ENCODE results near the gene UBAC2. TPM values are rescaled to one million over a fixed set of nuclear protein-coding genes. Genes with fewer than 3 reads are reported as not detected.

The UBAC2 gene
- total and polyA plus RNA-seq, 4 donors, result 49.9 to 77.1 (median 53.7) TPM

DNA sequence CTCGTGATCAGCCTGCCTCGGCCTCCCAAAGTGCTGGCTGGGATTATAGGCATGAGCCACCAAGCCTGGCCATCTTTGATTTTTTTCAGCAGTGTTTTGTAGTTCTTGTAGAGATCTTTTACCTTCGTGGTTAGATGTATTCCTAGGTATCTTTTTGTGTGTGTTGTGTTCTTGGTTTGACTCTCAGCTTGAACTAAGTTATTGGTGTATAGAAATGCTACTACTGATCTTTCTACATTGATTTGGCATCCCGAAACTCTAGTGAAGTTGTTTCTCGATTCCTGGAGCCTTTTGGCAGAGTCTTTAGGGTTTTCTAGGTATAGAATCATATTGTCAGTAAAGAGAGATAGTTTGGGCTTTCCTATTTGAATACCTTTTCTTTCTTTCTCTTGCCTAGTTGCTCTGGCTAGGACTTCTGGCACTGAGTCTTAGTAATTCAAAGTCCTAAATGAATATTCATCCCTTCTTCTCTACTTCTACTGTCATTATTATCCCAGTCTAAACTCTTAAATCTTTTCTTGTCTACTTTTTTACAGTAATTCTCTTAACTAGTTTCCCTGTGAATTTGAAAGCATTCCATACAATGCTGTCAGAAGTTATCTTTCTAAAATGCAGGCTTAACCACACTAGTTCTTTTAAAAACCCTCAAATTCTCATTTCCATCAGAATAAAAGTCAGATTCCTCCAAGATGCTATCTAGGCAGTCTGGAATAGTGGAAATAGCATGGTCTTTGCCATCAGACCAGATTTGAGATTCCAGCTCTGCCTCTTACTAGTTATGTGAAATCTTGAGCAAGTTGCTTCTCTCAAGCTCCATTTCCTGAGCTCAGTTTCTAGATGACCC is 50.5 kb downstream of the UBAC2 start:
- Histone ChIP-seq H3K9me3 (ENCODE audit: control insufficient read depth in 4 of 4, insufficient read depth in 3 of 4, low read length in 3 of 4) (no peaks in the 10 kb centered on the region), H3K9ac (ENCODE audit: insufficient read depth in 1 of 2, low read length in 2 of 2) (no peak overlapping the region), H3K4me1 (ENCODE audit: control insufficient read depth in 5 of 5, insufficient read depth in 5 of 5, low read length in 5 of 5) (no peaks in the 10 kb centered on the region), H3K27me3 (ENCODE audit: control insufficient read depth in 3 of 3, insufficient read depth in 3 of 3, low read length in 2 of 3) (no peaks in the 10 kb centered on the region), H3K27ac (ENCODE audit: low read depth in 1 of 2, low read length in 1 of 2) (no peak overlapping the region), H3K36me3 (ENCODE audit: control insufficient read depth in 4 of 4, insufficient read depth in 4 of 4, low read length in 4 of 4) (peaks cover 4 to 11% (median 10%) of the 10 kb centered on the region in 4 donors), H3K4me3 (no peak overlapping the region)
- 88 to 91% methylated on average over 5 of the region's 5 CpGs for WGBS, 2 donors
- no peak for DNase-seq
- ATAC-seq (ENCODE audit: insufficient read depth, low FRiP score), result no peak
- TF ChIP-seq, protein P1, sequence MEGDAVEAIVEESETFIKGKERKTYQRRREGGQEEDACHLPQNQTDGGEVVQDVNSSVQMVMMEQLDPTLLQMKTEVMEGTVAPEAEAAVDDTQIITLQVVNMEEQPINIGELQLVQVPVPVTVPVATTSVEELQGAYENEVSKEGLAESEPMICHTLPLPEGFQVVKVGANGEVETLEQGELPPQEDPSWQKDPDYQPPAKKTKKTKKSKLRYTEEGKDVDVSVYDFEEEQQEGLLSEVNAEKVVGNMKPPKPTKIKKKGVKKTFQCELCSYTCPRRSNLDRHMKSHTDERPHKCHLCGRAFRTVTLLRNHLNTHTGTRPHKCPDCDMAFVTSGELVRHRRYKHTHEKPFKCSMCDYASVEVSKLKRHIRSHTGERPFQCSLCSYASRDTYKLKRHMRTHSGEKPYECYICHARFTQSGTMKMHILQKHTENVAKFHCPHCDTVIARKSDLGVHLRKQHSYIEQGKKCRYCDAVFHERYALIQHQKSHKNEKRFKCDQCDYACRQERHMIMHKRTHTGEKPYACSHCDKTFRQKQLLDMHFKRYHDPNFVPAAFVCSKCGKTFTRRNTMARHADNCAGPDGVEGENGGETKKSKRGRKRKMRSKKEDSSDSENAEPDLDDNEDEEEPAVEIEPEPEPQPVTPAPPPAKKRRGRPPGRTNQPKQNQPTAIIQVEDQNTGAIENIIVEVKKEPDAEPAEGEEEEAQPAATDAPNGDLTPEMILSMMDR (IDR thresholded peaks at IDR 0.05; ENCODE audit: control extremely low read depth, extremely low read depth), result no peak

DNA sequence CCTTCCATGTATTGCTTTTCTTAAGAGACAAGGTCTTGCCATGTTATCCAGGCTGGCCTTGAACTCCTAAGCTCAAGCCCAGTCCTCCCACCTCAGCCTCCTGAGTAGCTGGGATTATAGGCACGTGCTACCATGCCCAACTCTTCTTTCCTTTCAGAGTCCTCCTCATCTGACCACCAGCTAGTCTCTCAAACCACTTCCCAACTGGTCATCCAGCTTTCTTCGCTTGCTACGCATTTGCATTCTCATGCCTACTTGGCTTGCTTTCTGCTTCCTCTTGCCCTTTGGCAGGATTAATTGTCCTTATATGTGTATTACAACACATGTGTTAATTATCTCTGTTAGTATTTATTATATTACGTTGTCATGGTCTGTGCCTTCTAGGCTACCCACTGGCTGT is 51.3 kb downstream of the UBAC2 start:
- 47 to 76% methylated on average over 4 of the region's 4 CpGs for WGBS, 2 donors
- no peak for ATAC-seq (ENCODE audit: insufficient read depth, low FRiP score)
- TF ChIP-seq, protein P1 (IDR thresholded peaks at IDR 0.05; ENCODE audit: control extremely low read depth, extremely low read depth), result no peak

DNA sequence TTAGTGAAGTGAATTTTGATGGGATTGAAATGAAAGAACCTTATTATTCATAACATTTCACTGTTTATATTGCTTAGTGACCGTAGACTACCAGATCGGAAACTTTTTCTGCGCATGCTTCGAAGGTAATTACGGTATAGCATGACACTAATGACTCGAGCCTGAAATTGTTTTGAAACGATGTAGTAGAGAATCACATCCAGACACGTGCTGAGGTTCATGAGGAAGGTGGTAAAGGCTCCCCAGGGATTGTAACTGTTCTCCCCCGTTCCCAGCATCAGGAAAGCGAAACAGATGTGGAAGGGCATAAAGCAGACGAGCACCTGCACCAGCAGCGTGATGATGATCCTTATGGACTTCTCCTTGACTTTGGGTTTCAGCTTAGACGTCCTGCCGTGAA is 54.2 kb downstream of the UBAC2 start:
- no peaks in the 10 kb centered on the region for H3K27me3 ChIP-seq (ENCODE audit: control insufficient read depth in 3 of 3, insufficient read depth in 3 of 3, low read length in 2 of 3)
- ATAC-seq (ENCODE audit: insufficient read depth, low FRiP score) (no peak), DNase-seq (no peak)
- H3K9ac ChIP-seq (ENCODE audit: insufficient read depth in 1 of 2, low read length in 2 of 2), result no peak overlapping the region
- 93 to 95% methylated on average over 14 of the region's 14 CpGs for WGBS, 2 donors
- no peaks in the 10 kb centered on the region for H3K9me3 ChIP-seq (ENCODE audit: control insufficient read depth in 4 of 4, insufficient read depth in 3 of 4, low read length in 3 of 4)
- H3K27ac ChIP-seq (ENCODE audit: low read depth in 1 of 2, low read length in 1 of 2), result no peak overlapping the region
- H3K4me1 ChIP-seq (ENCODE audit: control insufficient read depth in 5 of 5, insufficient read depth in 5 of 5, low read length in 5 of 5), result peaks cover 0 to 4% (median 0%) of the 10 kb centered on the region in 5 donors
- TF ChIP-seq, protein P1 (IDR thresholded peaks at IDR 0.05; ENCODE audit: control extremely low read depth, extremely low read depth), result no peak
- peaks cover 3 to 9% (median 6%) of the 10 kb centered on the region in 4 donors for H3K36me3 ChIP-seq (ENCODE audit: control insufficient read depth in 4 of 4, insufficient read depth in 4 of 4, low read length in 4 of 4)
- no peak overlapping the region for H3K4me3 ChIP-seq

More for the DNA sequence above, 51.3 kb downstream of the UBAC2 start:
- Histone ChIP-seq H3K4me1 (ENCODE audit: control insufficient read depth in 5 of 5, insufficient read depth in 5 of 5, low read length in 5 of 5) (peaks cover 0 to 3% (median 0%) of the 10 kb centered on the region in 5 donors), H3K9me3 (ENCODE audit: control insufficient read depth in 4 of 4, insufficient read depth in 3 of 4, low read length in 3 of 4) (no peaks in the 10 kb centered on the region), H3K27ac (ENCODE audit: low read depth in 1 of 2, low read length in 1 of 2) (no peak overlapping the region), H3K4me3 (no peak overlapping the region), H3K27me3 (ENCODE audit: control insufficient read depth in 3 of 3, insufficient read depth in 3 of 3, low read length in 2 of 3) (no peaks in the 10 kb centered on the region), H3K36me3 (ENCODE audit: control insufficient read depth in 4 of 4, insufficient read depth in 4 of 4, low read length in 4 of 4) (peaks cover 4 to 10% (median 9%) of the 10 kb centered on the region in 4 donors), H3K9ac (ENCODE audit: insufficient read depth in 1 of 2, low read length in 2 of 2) (no peak overlapping the region)
- DNase-seq, result no peak
